Measurements from ENCODE around the gene XYLT1.

DNA sequence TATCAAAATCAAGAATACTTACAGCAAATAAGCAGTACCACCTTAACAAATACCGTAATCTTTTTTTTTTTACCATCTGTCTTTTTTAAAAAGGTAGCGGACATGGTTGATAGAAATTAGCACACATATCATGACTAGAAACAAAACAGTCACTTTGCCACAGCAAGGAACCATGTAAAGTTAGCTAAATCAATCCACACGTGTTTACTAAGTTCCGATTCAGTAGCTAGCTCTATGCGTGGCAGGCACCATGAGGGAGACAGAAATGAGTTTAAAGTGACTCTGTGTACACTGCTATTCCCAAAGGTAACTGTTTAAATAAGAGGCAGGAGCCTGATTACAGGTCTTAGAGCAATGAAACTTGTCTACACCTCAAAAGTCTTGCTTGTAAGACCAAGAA lies 108.6 kb downstream of the XYLT1 start:
- TF ChIP-seq, protein P1, sequence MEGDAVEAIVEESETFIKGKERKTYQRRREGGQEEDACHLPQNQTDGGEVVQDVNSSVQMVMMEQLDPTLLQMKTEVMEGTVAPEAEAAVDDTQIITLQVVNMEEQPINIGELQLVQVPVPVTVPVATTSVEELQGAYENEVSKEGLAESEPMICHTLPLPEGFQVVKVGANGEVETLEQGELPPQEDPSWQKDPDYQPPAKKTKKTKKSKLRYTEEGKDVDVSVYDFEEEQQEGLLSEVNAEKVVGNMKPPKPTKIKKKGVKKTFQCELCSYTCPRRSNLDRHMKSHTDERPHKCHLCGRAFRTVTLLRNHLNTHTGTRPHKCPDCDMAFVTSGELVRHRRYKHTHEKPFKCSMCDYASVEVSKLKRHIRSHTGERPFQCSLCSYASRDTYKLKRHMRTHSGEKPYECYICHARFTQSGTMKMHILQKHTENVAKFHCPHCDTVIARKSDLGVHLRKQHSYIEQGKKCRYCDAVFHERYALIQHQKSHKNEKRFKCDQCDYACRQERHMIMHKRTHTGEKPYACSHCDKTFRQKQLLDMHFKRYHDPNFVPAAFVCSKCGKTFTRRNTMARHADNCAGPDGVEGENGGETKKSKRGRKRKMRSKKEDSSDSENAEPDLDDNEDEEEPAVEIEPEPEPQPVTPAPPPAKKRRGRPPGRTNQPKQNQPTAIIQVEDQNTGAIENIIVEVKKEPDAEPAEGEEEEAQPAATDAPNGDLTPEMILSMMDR (conservative IDR thresholded peaks at IDR 0.05; ENCODE audit: low read depth, low read length) = no peak
- TF ChIP-seq EZH2 (IDR thresholded peaks at IDR 0.05; ENCODE audit: low read length, unreplicated experiment) (no peak), EZH2phosphoT487 (IDR thresholded peaks at IDR 0.05; ENCODE audit: borderline replicate concordance, low read length) (no peak)
